ENCODE measurements around the gene OR52D1.

The OR52D1 gene

GRCh38 chr11:5505363-5506048 lies 17.0 kb downstream of the OR52D1 start:
- Mint-ChIP-seq H3K9me3 (no peaks in the 10 kb centered on the region), H3K36me3 (ENCODE audit: low read depth) (no peaks in the 10 kb centered on the region), H3K4me1 (peaks cover 7% of the 10 kb centered on the region), H3K4me3 (no peak overlapping the region), H3K27ac (no peak overlapping the region), H3K27me3 (ENCODE audit: low read depth) (no peaks in the 10 kb centered on the region)
- TF ChIP-seq CTCF (IDR thresholded peaks at IDR 0.05; ENCODE audit: unreplicated experiment in 3 of 3) = no peak

DNA sequence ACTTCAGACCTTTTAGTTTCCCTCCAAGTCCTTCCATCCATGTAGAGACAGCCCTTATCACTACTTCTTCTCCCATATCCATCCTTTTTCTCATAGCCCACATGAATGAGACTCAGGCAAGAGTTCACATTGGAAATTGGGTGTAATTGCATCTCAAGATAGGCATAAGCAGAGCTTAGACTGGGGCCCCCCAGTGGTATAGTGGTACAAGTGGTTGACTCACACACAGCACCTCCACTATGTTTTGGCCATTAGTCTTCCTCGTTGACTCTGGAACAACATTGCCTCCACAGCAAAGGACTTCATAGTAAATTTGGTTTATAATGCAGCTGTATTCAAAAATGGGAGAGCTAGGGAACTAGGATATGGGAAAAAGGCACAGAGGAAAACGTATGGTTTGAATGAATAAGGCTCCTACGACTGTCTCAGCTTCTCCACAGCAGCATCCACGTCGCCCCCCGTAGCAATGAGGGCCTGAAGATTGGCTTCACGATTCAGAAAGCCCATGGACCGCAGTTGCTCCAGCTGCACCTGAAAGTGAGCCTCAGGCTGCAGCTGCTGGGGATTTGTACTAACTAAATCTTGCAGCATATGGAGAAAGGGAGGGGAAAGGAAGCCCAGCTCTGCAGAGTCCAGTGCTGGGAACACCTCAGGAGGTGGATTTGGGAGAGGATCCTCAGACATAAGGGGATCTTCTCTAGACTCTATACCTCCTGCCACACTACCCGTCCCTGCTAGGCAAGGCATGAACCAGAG lies 18.9 kb downstream of the OR52D1 start:
- no peak for TF ChIP-seq CTCF (IDR thresholded peaks at IDR 0.05; ENCODE audit: unreplicated experiment in 3 of 3)
- no peaks in the 10 kb centered on the region for H3K9me3 Mint-ChIP-seq
- H3K4me3 Mint-ChIP-seq = no peak overlapping the region
- H3K4me1 Mint-ChIP-seq = peaks cover 7% of the 10 kb centered on the region
- no peaks in the 10 kb centered on the region for H3K27me3 Mint-ChIP-seq (ENCODE audit: low read depth)
- H3K27ac Mint-ChIP-seq = no peak overlapping the region
- H3K36me3 Mint-ChIP-seq (ENCODE audit: low read depth) = no peaks in the 10 kb centered on the region

DNA sequence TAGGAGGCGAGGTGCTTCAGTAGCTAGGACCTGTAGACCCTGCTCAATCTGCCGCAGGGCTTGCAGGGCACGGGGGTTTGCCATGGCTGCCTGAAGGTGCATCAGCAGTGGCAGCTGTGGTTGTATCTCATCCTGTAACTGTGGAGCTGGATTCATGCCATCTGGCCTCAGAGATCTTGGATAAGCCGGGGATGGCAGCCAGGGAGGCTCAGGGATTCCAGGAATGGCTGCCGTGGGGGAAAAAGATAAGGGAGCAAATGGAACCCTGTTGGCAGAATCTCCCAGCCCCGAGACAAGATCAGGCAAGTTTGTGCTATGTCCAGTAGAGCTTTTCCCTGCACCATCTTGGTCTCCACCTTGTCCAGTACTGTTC lies 19.4 kb downstream of the OR52D1 start:
- no peak overlapping the region for H3K4me3 Mint-ChIP-seq
- H3K27me3 Mint-ChIP-seq (ENCODE audit: low read depth) = no peaks in the 10 kb centered on the region
- H3K9me3 Mint-ChIP-seq = no peaks in the 10 kb centered on the region
- H3K27ac Mint-ChIP-seq = no peak overlapping the region
- no peaks in the 10 kb centered on the region for H3K36me3 Mint-ChIP-seq (ENCODE audit: low read depth)
- TF ChIP-seq CTCF (IDR thresholded peaks at IDR 0.05; ENCODE audit: unreplicated experiment in 3 of 3) = no peak
- peaks cover 7% of the 10 kb centered on the region for H3K4me1 Mint-ChIP-seq

GRCh38 chr11:5508605-5509004 lies 20.1 kb downstream of the OR52D1 start:
- Mint-ChIP-seq H3K27ac (no peak overlapping the region), H3K27me3 (ENCODE audit: low read depth) (no peaks in the 10 kb centered on the region), H3K4me1 (peaks cover 7% of the 10 kb centered on the region), H3K9me3 (no peaks in the 10 kb centered on the region), H3K36me3 (ENCODE audit: low read depth) (no peaks in the 10 kb centered on the region), H3K4me3 (no peak overlapping the region)
- TF ChIP-seq CTCF (IDR thresholded peaks at IDR 0.05; ENCODE audit: unreplicated experiment in 3 of 3) = no peak

DNA sequence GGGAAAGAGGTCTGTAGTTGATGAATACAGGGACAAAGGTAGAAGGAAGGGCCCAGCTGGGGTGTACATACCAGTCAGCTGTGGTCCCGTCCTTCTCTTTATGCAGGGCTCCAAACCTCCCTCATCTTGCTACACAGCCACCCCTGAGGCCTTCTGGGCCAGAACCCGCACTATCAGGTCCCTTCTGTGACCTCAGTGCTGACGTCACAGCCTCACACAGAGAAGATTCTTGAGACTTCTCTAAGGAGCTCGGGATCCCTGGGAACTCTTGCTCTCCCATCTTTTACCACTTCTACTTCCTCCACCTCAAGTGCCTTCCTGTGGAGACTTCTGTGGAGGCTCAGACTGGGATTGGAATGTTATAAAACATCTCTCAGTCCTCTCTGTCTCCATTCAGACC lies 21.3 kb downstream of the OR52D1 start, which contains the start of gene UBQLN3:
TSS of gene UBQLN3 (minus strand) at position 155 of the 400 bp plus-strand sequence. CDS start 399 bp downstream, outside the sequence.
- H3K27me3 Mint-ChIP-seq (ENCODE audit: low read depth) = no peaks in the 10 kb centered on the region
- H3K4me3 Mint-ChIP-seq = no peak within 1 kb of the TSS
- H3K27ac Mint-ChIP-seq = no peak within 1 kb of the TSS
- H3K36me3 Mint-ChIP-seq (ENCODE audit: low read depth) = no peaks in the 10 kb centered on the region
- no peak for TF ChIP-seq CTCF (IDR thresholded peaks at IDR 0.05; ENCODE audit: unreplicated experiment in 3 of 3)
- H3K9me3 Mint-ChIP-seq = no peaks in the 10 kb centered on the region
- H3K4me1 Mint-ChIP-seq = peaks cover 7% of the 10 kb centered on the region
